ENCODE measurements around the gene AKT3. TPM values are rescaled to one million over a fixed set of nuclear protein-coding genes. Genes with fewer than 3 reads are reported as not detected.

Gene AKT3
- polyA plus RNA-seq, 1 donor, result 17.3 TPM

GRCh38 chr1:243483952-243484351 is 366.1 kb downstream of the AKT3 start:
- no peak for DNase-seq

- no peak for DNase-seq
These were observed 366.8 kb downstream of the AKT3 start for GRCh38 chr1:243483071-243483771.

- no peak for DNase-seq
These were observed 367.7 kb downstream of the AKT3 start for GRCh38 chr1:243482141-243483022.

- no peak for DNase-seq
These were observed 368.9 kb downstream of the AKT3 start for GRCh38 chr1:243481101-243481500.

- no peak for DNase-seq
These were observed 372.2 kb downstream of the AKT3 start for GRCh38 chr1:243477731-243478290.

GRCh38 chr1:243475966-243476365 is 374.1 kb downstream of the AKT3 start:
- DNase-seq, result no peak

GRCh38 chr1:243474906-243475305 is 375.1 kb downstream of the AKT3 start:
- no peak for DNase-seq

GRCh38 chr1:243474136-243474881 is 375.7 kb downstream of the AKT3 start:
- DNase-seq, result no peak

GRCh38 chr1:243473227-243474135 is 376.6 kb downstream of the AKT3 start:
- no peak for DNase-seq

- DNase-seq, result no peak
These were observed 378.0 kb downstream of the AKT3 start for GRCh38 chr1:243471754-243472745.

GRCh38 chr1:243471026-243471685 is 378.9 kb downstream of the AKT3 start:
- DNase-seq, result no peak

GRCh38 chr1:243470502-243470901 is 379.5 kb downstream of the AKT3 start:
- DNase-seq, result no peak

- DNase-seq, result no peak
These were observed 380.5 kb downstream of the AKT3 start for GRCh38 chr1:243469497-243469896.

- DNase-seq, result no peak
These were observed 384.3 kb downstream of the AKT3 start for GRCh38 chr1:243465738-243466137.

- DNase-seq, result no peak
These were observed 385.0 kb downstream of the AKT3 start for GRCh38 chr1:243465081-243465480.

GRCh38 chr1:243462929-243463697 is 386.9 kb downstream of the AKT3 start:
- no peak for DNase-seq

GRCh38 chr1:243461700-243462099 is 388.3 kb downstream of the AKT3 start:
- DNase-seq, result no peak

- DNase-seq, result no peak
These were observed 391.0 kb downstream of the AKT3 start for GRCh38 chr1:243459059-243459458.

All from hindlimb muscle (tissue), 1 donor.